Tibial nerve (tissue), 4 donors: ENCODE data around the gene MTCH1.

Experiments
- CTCF ChIP-seq, 5 experiments: fragments of 200-600 bp in 3 of 5; fragments of 450-650 bp in 2 of 5; sonication (generic) in 3 of 5; IDR thresholded peaks; one replicate each; pipeline ENCODE4 v1.5.1; 2016 to 2019; ENCODE audit warnings: antibody characterized with exemption in 5 of 5, mild to moderate bottlenecking in 3 of 5, moderate library complexity in 2 of 5
- EP300 ChIP-seq, 2 donors: sonication (generic); formaldehyde crosslinking; IDR thresholded peaks; one replicate each; pipeline ENCODE4 v1.6.1; 2017; ENCODE audit warnings: antibody characterized with exemption in 2 of 2, mild to moderate bottlenecking in 1 of 2
- POLR2A ChIP-seq, 2 donors: fragments of 450-650 bp; IDR thresholded peaks; one replicate each; pipeline ENCODE4 v1.6.1; 2017; ENCODE audit warnings: antibody characterized with exemption in 2 of 2, mild to moderate bottlenecking in 2 of 2, moderate library complexity in 2 of 2

GRCh38 chr6:36946526-36946925 is 39.5 kb downstream of the MTCH1 start:
- TF ChIP-seq CTCF (IDR thresholded peaks at IDR 0.05): no peak
- TF ChIP-seq POLR2A (IDR thresholded peaks at IDR 0.05): no peak
- TF ChIP-seq EP300 (IDR thresholded peaks at IDR 0.05): no peak
